GM10266 (cell line): ENCODE results near the gene FLVCR1.
"Not testable (repeated sequence)": the region's sequence is repeated elsewhere in the genome, so short reads cannot be mapped to it uniquely, and the experiment has no call there.

Experiments
- DNase-seq: peaks from one replicate; pipeline ENCODE4 v3.0.0; 2012; ENCODE audit errors: extremely low spot score
- CTCF ChIP-seq: IDR thresholded peaks from 2 replicates; pipeline ENCODE4 v1.5.1; 2012; ENCODE audit warnings: mild to moderate bottlenecking, low read depth; ENCODE audit not compliant: control insufficient read depth, insufficient read depth; ENCODE audit errors: missing control alignments

FLVCR1 gene

GRCh38 chr1:212892108-212892507 lies 34.0 kb downstream of the FLVCR1 start:
- no peak for TF ChIP-seq CTCF
- no peak for DNase-seq

GRCh38 chr1:212899845-212900244 lies 41.8 kb downstream of the FLVCR1 start:
- no peak for DNase-seq
- TF ChIP-seq CTCF = no peak

GRCh38 chr1:212901290-212901689 lies 43.2 kb downstream of the FLVCR1 start:
- TF ChIP-seq CTCF = no peak
- DNase-seq = no peak

- no peak for DNase-seq
- TF ChIP-seq CTCF = no peak
Measured at GRCh38 chr1:212902054-212902453, 44.0 kb downstream of the FLVCR1 start.

GRCh38 chr1:212903664-212904063 lies 45.6 kb downstream of the FLVCR1 start:
- no peak for TF ChIP-seq CTCF

GRCh38 chr1:212908071-212908470 lies 50.0 kb downstream of the FLVCR1 start:
- DNase-seq = not testable (repeated sequence)

More at GRCh38 chr1:212903664-212904063, 45.6 kb downstream of the FLVCR1 start:
- DNase-seq = no peak

- no peak for DNase-seq
- no peak for TF ChIP-seq CTCF
Measured at GRCh38 chr1:212908971-212909370, 50.9 kb downstream of the FLVCR1 start.

- TF ChIP-seq CTCF = no peak
- no peak for DNase-seq
Measured at GRCh38 chr1:212909652-212910063, 51.6 kb downstream of the FLVCR1 start.

GRCh38 chr1:212910213-212910612 lies 52.1 kb downstream of the FLVCR1 start:
- DNase-seq = not testable (repeated sequence)

GRCh38 chr1:212913638-212914037 lies 55.6 kb downstream of the FLVCR1 start:
- DNase-seq = not testable (repeated sequence)

- DNase-seq = not testable (repeated sequence)
Measured at GRCh38 chr1:212914110-212914509, 56.0 kb downstream of the FLVCR1 start.
